ENCODE measurements around the gene C1orf159.

GRCh38 chr1:1101503-1101902 is 14.4 kb downstream of the C1orf159 start:
- TF ChIP-seq CTCF (IDR thresholded peaks at IDR 0.05) (no peak), EZH2 (IDR thresholded peaks at IDR 0.05; ENCODE audit: borderline replicate concordance, insufficient read depth, low read depth, low read length, poor library complexity, severe bottlenecking) (no peak)
